Measurements from ENCODE around the gene MYLIP.
A peak's percentile ranks its signal among the peaks of the same experiment; 100 is the strongest.

Gene MYLIP

GRCh38 chr6:16129623-16130401, 926 bp downstream of the MYLIP start:
- peak overlapping the region; percentile 98 for H3K4me3 ChIP-seq (ENCODE audit: low read depth, low read length)
- peak; percentile 46 for DNase-seq (ENCODE audit: low read depth)
- TF ChIP-seq CTCF (IDR thresholded peaks at IDR 0.05; ENCODE audit: insufficient read depth, low read depth, low read length, missing control alignments): no peak

- no peak for DNase-seq (ENCODE audit: low read depth)
- no peak for TF ChIP-seq CTCF (IDR thresholded peaks at IDR 0.05; ENCODE audit: insufficient read depth, low read depth, low read length, missing control alignments)
- peak overlapping the region; percentile 98 for H3K4me3 ChIP-seq (ENCODE audit: low read depth, low read length)
These were observed 1.6 kb downstream of the MYLIP start for GRCh38 chr6:16130437-16130891.

- peak; percentile 91 for DNase-seq (ENCODE audit: low read depth)
- TF ChIP-seq CTCF (IDR thresholded peaks at IDR 0.05; ENCODE audit: insufficient read depth, low read depth, low read length, missing control alignments): no peak
- peak overlapping the region; percentile 98 for H3K4me3 ChIP-seq (ENCODE audit: low read depth, low read length)
These were observed 2.1 kb downstream of the MYLIP start for GRCh38 chr6:16130932-16131387.

GRCh38 chr6:16132909-16133308, 4.0 kb downstream of the MYLIP start:
- DNase-seq (ENCODE audit: low read depth): peak; percentile 40
- peak overlapping the region; percentile 98 for H3K4me3 ChIP-seq (ENCODE audit: low read depth, low read length)
- TF ChIP-seq CTCF (IDR thresholded peaks at IDR 0.05; ENCODE audit: insufficient read depth, low read depth, low read length, missing control alignments): no peak

- peak overlapping the region; percentile 4; the same call in 1 of the 2 replicates for H3K4me3 ChIP-seq (ENCODE audit: low read depth, low read length)
- no peak for DNase-seq (ENCODE audit: low read depth)
- TF ChIP-seq CTCF (IDR thresholded peaks at IDR 0.05; ENCODE audit: insufficient read depth, low read depth, low read length, missing control alignments): no peak
These were observed 5.5 kb downstream of the MYLIP start for GRCh38 chr6:16134430-16134829.

GRCh38 chr6:16135066-16135465, 6.2 kb downstream of the MYLIP start:
- TF ChIP-seq CTCF (IDR thresholded peaks at IDR 0.05; ENCODE audit: insufficient read depth, low read depth, low read length, missing control alignments): no peak
- H3K4me3 ChIP-seq (ENCODE audit: low read depth, low read length): no peak overlapping the region
- DNase-seq (ENCODE audit: low read depth): no peak
